Endothelial cell (in vitro differentiated cells): ENCODE data around the gene ZSCAN2. TPM values are rescaled to one million over a fixed set of nuclear protein-coding genes. Genes with fewer than 3 reads are reported as not detected.

ENCODE experiments used
- DNase-seq: peaks from one replicate; pipeline ENCODE4 v3.0.0; 2021; ENCODE audit warnings: low spot score
- H3K27ac Mint-ChIP-seq: one replicate; pipeline ENCODE4 v1.8.0; 2021; ENCODE audit warnings: mixed read lengths, inconsistent platforms; ENCODE audit not compliant: unreplicated experiment
- H3K27me3 Mint-ChIP-seq: one replicate; pipeline ENCODE4 v1.8.0; 2021; ENCODE audit warnings: mild to moderate bottlenecking, moderate library complexity, mixed read lengths, inconsistent platforms; ENCODE audit not compliant: unreplicated experiment
- H3K36me3 Mint-ChIP-seq: one replicate; pipeline ENCODE4 v1.8.0; 2021; ENCODE audit warnings: mild to moderate bottlenecking, low read depth, mixed read lengths, inconsistent platforms; ENCODE audit not compliant: unreplicated experiment
- H3K4me1 Mint-ChIP-seq: one replicate; pipeline ENCODE4 v1.8.0; 2021; ENCODE audit warnings: mild to moderate bottlenecking, mixed read lengths, inconsistent platforms; ENCODE audit not compliant: unreplicated experiment
- H3K4me3 Mint-ChIP-seq: one replicate; pipeline ENCODE4 v1.8.0; 2021; ENCODE audit warnings: mild to moderate bottlenecking, mixed read lengths, inconsistent platforms; ENCODE audit not compliant: unreplicated experiment
- H3K9me3 Mint-ChIP-seq: one replicate; pipeline ENCODE4 v1.8.0; 2021; ENCODE audit warnings: mixed read lengths, inconsistent platforms; ENCODE audit not compliant: unreplicated experiment
- total RNA-seq: library from RNA; stranded (reverse); fragmentation: NEBNext Ultra II Directional; extraction: Animal tissue kit (Norgen Biotek cat#: 25700); gene quantifications from one replicate; pipeline ENCODE4 v1.2.1, GENCODE V29; 2021; ENCODE audit not compliant: unreplicated experiment
- TF ChIP-seq, protein P1 (sequence below): fragments of 200-600 bp; sonication (generic); IDR thresholded peaks from one replicate; pipeline ENCODE4 v1.5.0; 2021; ENCODE audit warnings: antibody characterized with exemption; ENCODE audit not compliant: unreplicated experiment

Gene ZSCAN2
- total RNA-seq, 1 donor from 2014 or later, result 22.0 TPM

GRCh38 chr15:84656972-84657371 lies 56.2 kb downstream of the ZSCAN2 start:
- Mint-ChIP-seq H3K27ac (no peak overlapping the region), H3K9me3 (no peaks in the 10 kb centered on the region), H3K4me1 (peaks cover 26% of the 10 kb centered on the region), H3K36me3 (peaks cover 16% of the 10 kb centered on the region), H3K4me3 (peak overlapping the region; percentile 89), H3K27me3 (peaks cover 21% of the 10 kb centered on the region)
- no peak for DNase-seq
- TF ChIP-seq, protein P1, sequence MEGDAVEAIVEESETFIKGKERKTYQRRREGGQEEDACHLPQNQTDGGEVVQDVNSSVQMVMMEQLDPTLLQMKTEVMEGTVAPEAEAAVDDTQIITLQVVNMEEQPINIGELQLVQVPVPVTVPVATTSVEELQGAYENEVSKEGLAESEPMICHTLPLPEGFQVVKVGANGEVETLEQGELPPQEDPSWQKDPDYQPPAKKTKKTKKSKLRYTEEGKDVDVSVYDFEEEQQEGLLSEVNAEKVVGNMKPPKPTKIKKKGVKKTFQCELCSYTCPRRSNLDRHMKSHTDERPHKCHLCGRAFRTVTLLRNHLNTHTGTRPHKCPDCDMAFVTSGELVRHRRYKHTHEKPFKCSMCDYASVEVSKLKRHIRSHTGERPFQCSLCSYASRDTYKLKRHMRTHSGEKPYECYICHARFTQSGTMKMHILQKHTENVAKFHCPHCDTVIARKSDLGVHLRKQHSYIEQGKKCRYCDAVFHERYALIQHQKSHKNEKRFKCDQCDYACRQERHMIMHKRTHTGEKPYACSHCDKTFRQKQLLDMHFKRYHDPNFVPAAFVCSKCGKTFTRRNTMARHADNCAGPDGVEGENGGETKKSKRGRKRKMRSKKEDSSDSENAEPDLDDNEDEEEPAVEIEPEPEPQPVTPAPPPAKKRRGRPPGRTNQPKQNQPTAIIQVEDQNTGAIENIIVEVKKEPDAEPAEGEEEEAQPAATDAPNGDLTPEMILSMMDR, result no peak

DNA sequence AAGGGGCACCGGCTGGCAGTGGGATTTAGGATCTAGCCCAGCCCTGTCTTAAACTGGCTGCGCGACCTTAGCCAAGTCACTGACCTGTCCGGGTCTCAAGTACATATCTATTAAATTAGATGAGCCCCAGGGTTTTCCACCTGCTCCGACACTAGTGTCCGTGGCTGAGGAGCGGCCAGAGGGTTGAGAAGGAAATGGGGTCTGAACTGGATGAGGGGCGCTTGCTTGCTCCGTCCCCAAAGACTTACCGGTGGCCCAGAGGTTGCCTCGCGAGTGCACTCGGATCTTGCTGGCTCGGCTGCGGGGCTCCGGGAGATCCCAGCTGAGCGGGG lies 56.9 kb downstream of the ZSCAN2 start:
- no peak for DNase-seq
- H3K27ac Mint-ChIP-seq, result peak overlapping the region; percentile 30
- H3K4me1 Mint-ChIP-seq, result peaks cover 20% of the 10 kb centered on the region
- H3K9me3 Mint-ChIP-seq, result no peaks in the 10 kb centered on the region
- peaks cover 11% of the 10 kb centered on the region for H3K36me3 Mint-ChIP-seq
- H3K4me3 Mint-ChIP-seq, result peak overlapping the region; percentile 89
- H3K27me3 Mint-ChIP-seq, result peaks cover 21% of the 10 kb centered on the region
- TF ChIP-seq, protein P1, result no peak

DNA sequence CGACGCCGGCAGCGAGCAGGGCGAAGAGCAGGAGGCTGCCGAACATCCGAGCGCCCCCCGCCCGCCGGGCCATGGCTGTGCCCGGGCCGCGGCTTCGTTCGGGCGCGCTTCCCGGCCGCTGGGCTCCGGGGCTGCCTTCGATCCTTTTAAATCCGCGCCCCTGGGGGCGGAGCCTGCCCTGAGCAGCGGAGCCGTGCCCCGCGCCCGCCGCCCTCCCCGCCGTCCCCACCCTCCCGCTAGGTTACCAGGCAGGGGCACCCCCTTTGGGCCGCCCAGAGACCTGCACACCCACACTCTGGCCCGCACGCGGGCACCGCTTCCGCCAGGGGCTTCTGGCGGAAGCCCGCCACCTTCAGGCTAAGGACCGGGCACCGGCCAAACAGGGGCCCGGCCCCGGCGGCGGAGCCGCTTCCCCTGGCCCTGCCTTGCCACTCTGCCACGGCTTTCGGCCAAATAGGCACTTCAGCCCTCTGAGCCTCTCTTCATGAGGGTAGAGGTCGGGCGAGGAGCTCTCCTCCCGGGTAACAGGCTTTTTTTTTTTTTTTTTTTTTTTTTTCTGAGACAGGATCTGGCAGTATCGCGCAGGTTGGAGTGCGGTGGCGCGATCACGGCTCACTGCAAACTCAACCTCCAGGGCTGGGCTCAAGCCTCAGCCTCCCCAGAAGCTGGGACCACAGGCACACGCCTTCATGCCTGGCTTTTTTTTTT lies 57.4 kb downstream of the ZSCAN2 start, which contains the start of gene NMB:
Gene NMB, minus strand, starts transcription at position 120 of the 708 bp plus-strand sequence. Its CDS starts 47 bp downstream, at position 73.
- H3K4me3 Mint-ChIP-seq, result peak within 1 kb of the TSS; percentile 89
- peak; percentile 82 for DNase-seq
- peak within 1 kb of the TSS; percentile 30 for H3K27ac Mint-ChIP-seq
- TF ChIP-seq, protein P1, result peak; percentile 41
- peaks cover 21% of the 10 kb centered on the region for H3K27me3 Mint-ChIP-seq
- peaks cover 20% of the 10 kb centered on the region for H3K4me1 Mint-ChIP-seq
- peaks cover 11% of the 10 kb centered on the region for H3K36me3 Mint-ChIP-seq
- H3K9me3 Mint-ChIP-seq, result no peaks in the 10 kb centered on the region

DNA sequence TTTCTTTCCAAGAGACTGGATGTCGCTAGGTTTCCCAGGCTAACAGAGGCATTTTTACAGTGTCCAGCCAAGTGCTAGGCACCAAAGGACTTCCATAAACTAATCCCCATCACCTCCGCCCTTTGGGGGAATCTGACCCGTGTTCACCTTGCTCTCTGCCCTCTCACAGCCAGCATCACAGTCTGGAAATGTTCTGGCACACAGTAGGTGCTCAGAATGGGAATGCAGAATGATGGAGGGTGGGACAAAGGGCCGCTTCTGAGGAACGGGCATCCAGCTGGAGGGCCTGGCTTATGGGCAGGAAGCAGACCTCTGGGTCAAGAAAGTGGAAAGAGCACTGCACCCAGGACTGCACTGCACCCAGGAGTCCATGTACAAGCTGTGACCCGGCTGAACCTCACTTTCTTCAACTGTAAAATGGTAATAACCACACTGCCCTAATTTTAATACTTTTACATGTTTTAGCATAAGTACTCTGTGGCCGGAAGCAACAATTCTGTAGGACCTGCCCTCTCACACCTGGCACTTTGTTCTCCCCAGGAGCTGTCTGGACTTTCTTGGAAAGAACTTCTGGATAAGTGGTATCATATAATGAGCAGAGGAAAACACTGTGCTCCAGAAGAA lies 58.1 kb downstream of the ZSCAN2 start:
- H3K27ac Mint-ChIP-seq, result peak overlapping the region; percentile 13
- peak overlapping the region; percentile 71 for H3K4me3 Mint-ChIP-seq
- no peak for DNase-seq
- H3K9me3 Mint-ChIP-seq, result no peaks in the 10 kb centered on the region
- TF ChIP-seq, protein P1, result no peak
- peaks cover 21% of the 10 kb centered on the region for H3K27me3 Mint-ChIP-seq
- H3K36me3 Mint-ChIP-seq, result peaks cover 11% of the 10 kb centered on the region
- H3K4me1 Mint-ChIP-seq, result peaks cover 15% of the 10 kb centered on the region
